ENCODE measurements around the gene PTPRC. TPM values are rescaled to one million over a fixed set of nuclear protein-coding genes. Genes with fewer than 3 reads are reported as not detected.

PTPRC gene
- total RNA-seq, 1 experiment from 2014 or later: 0.11 TPM

DNA sequence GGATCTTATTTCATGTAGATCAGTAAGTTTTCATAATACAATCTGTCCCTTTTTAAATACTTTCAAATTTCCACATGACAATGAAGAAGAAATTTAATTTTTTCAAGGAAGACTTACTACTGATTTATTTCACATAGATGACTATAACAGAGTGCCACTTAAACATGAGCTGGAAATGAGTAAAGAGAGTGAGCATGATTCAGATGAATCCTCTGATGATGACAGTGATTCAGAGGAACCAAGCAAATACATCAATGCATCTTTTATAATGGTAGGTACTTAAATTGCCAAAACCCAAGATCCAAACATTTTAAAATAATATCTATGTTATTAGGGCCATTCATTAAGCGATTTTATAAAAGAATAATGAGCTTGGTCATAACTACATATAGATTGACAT lies 110.4 kb downstream of the PTPRC start:
- Histone ChIP-seq H3K79me2 (ENCODE audit: low read length) (no peaks in the 10 kb centered on the region), H4K20me1 (ENCODE audit: low read length) (no peaks in the 10 kb centered on the region), H3K27me3 (ENCODE audit: low read length) (no peaks in the 10 kb centered on the region), H3K9ac (ENCODE audit: low read length) (no peak overlapping the region), H3K4me3 (ENCODE audit: low read length) (no peak overlapping the region), H3K27ac (ENCODE audit: low read length) (no peak overlapping the region), H3K4me1 (ENCODE audit: insufficient read depth, low read length) (no peaks in the 10 kb centered on the region), H3K36me3 (ENCODE audit: low read depth, low read length) (no peaks in the 10 kb centered on the region), H3K9me3 (ENCODE audit: low read length) (no peaks in the 10 kb centered on the region), H3K9me2 (replicated peaks; ENCODE audit: low read length) (no peaks in the 10 kb centered on the region), H2AFZ (ENCODE audit: low read length) (no peak overlapping the region), H3K4me2 (ENCODE audit: low read length) (no peak overlapping the region), H3F3A (ENCODE audit: low read length, unreplicated experiment) (no peaks in the 10 kb centered on the region)
- BruUV-seq (replicated peaks): no TSS peak
- ATAC-seq (peak; percentile 45; the same call in 1 of the 2 replicates), DNase-seq (peak; percentile 50)
- intact Hi-C loops (cut with micrococcal nuclease): no loop called here
- ChIA-PET CTCF (interaction anchor here (0.7 kb wide), 1 partner anchor 788 kb away, joined by 3 read pairs; no protein-coding TSS in a partner anchor), POLR2A (ENCODE audit: unreplicated experiment) (no interaction called here)
- TF ChIP-seq CTCF (conservative IDR thresholded peaks at IDR 0.05; ENCODE audit: low read depth, low read length) (no peak), EZH2phosphoT487 (IDR thresholded peaks at IDR 0.05; ENCODE audit: borderline replicate concordance, low read length) (no peak)

- CTCF ChIA-PET: interaction anchor here (0.7 kb wide), 1 partner anchor 787 kb away, joined by 3 read pairs; no protein-coding TSS in a partner anchor
- intact Hi-C loops (cut with micrococcal nuclease): no loop called here
- DNase-seq: no peak
- Histone ChIP-seq H3K27ac (ENCODE audit: low read length) (no peak overlapping the region), H3K9me3 (ENCODE audit: low read length) (no peaks in the 10 kb centered on the region), H2AFZ (ENCODE audit: low read length) (no peak overlapping the region), H3K27me3 (ENCODE audit: low read length) (no peaks in the 10 kb centered on the region), H3K4me1 (ENCODE audit: insufficient read depth, low read length) (no peaks in the 10 kb centered on the region), H3F3A (ENCODE audit: low read length, unreplicated experiment) (no peaks in the 10 kb centered on the region), H3K9ac (ENCODE audit: low read length) (no peak overlapping the region), H3K9me2 (replicated peaks; ENCODE audit: low read length) (no peaks in the 10 kb centered on the region), H3K79me2 (ENCODE audit: low read length) (no peaks in the 10 kb centered on the region), H3K36me3 (ENCODE audit: low read depth, low read length) (no peaks in the 10 kb centered on the region), H3K4me3 (ENCODE audit: low read length) (no peak overlapping the region), H3K4me2 (ENCODE audit: low read length) (no peak overlapping the region), H4K20me1 (ENCODE audit: low read length) (no peaks in the 10 kb centered on the region)
- TF ChIP-seq EZH2phosphoT487 (IDR thresholded peaks at IDR 0.05; ENCODE audit: borderline replicate concordance, low read length) (no peak), EZH2 (IDR thresholded peaks at IDR 0.05; ENCODE audit: low read length, unreplicated experiment) (no peak), CTCF (conservative IDR thresholded peaks at IDR 0.05; ENCODE audit: low read depth, low read length) (no peak)
- ATAC-seq: no peak
- POLR2A ChIA-PET (ENCODE audit: unreplicated experiment): no interaction called here
- BruUV-seq (replicated peaks): no TSS peak
These were observed 111.2 kb downstream of the PTPRC start for GRCh38 chr1:198750081-198750480.

GRCh38 chr1:198751741-198752140 lies 112.9 kb downstream of the PTPRC start:
- Histone ChIP-seq H3F3A (ENCODE audit: low read length, unreplicated experiment) (no peaks in the 10 kb centered on the region), H3K27ac (ENCODE audit: low read length) (no peak overlapping the region), H3K4me1 (ENCODE audit: insufficient read depth, low read length) (no peaks in the 10 kb centered on the region), H3K27me3 (ENCODE audit: low read length) (no peaks in the 10 kb centered on the region), H3K9me3 (ENCODE audit: low read length) (no peaks in the 10 kb centered on the region), H3K79me2 (ENCODE audit: low read length) (no peaks in the 10 kb centered on the region), H3K9me2 (replicated peaks; ENCODE audit: low read length) (no peaks in the 10 kb centered on the region), H3K4me3 (ENCODE audit: low read length) (no peak overlapping the region), H2AFZ (ENCODE audit: low read length) (no peak overlapping the region), H4K20me1 (ENCODE audit: low read length) (no peaks in the 10 kb centered on the region), H3K9ac (ENCODE audit: low read length) (no peak overlapping the region), H3K36me3 (ENCODE audit: low read depth, low read length) (no peaks in the 10 kb centered on the region), H3K4me2 (ENCODE audit: low read length) (no peak overlapping the region)
- ATAC-seq (no peak), DNase-seq (no peak)
- BruUV-seq (replicated peaks): no TSS peak
- TF ChIP-seq EZH2phosphoT487 (IDR thresholded peaks at IDR 0.05; ENCODE audit: borderline replicate concordance, low read length) (no peak), CTCF (conservative IDR thresholded peaks at IDR 0.05; ENCODE audit: low read depth, low read length) (no peak), EZH2 (IDR thresholded peaks at IDR 0.05; ENCODE audit: low read length, unreplicated experiment) (no peak)
- ChIA-PET POLR2A (ENCODE audit: unreplicated experiment) (no interaction called here), CTCF (no interaction called here)
- intact Hi-C loops (cut with micrococcal nuclease): no loop called here
